ENCODE data around the gene SP9. TPM values are rescaled to one million over a fixed set of nuclear protein-coding genes. Genes with fewer than 3 reads are reported as not detected.

The SP9 gene
- total RNA-seq, 6 experiments from 2014 or later: not detected

- WGBS (ENCODE audit: insufficient coverage, low coverage, low lambda C conversion rate, missing lambda C conversion rate): 5% methylated on average over 33 of the region's 44 CpGs
- Histone ChIP-seq H3K27me3 (peaks cover 22 to 35% of the 10 kb centered on the region in 2 donors), H3K4me1 (peaks cover 0 to 16% (median 2%) of the 10 kb centered on the region in 4 donors), H3K4me3 (no peak overlapping the region), H3K36me3 (no peaks in the 10 kb centered on the region), H3K27ac (no peak overlapping the region), H3K9me3 (no peaks in the 10 kb centered on the region)
- intact Hi-C loops (cut with DNase I): no loop called here
- ATAC-seq (no peak), DNase-seq (no peak)
- TF ChIP-seq CTCF (IDR thresholded peaks at IDR 0.05) (no peak), POLR2A (IDR thresholded peaks at IDR 0.05) (no peak)
These were observed 6.4 kb upstream of the SP9 start for GRCh38 chr2:174328114-174328960.

GRCh38 chr2:174328961-174329715 lies 5.6 kb upstream of the SP9 start:
- no peak for ATAC-seq

GRCh38 chr2:174330945-174331594 lies 3.7 kb upstream of the SP9 start:
- no peak for TF ChIP-seq POLR2A (IDR thresholded peaks at IDR 0.05)
- no peak for TF ChIP-seq CTCF (IDR thresholded peaks at IDR 0.05)
- Histone ChIP-seq H3K27ac (no peak overlapping the region), H3K27me3 (peaks cover 36 to 55% of the 10 kb centered on the region in 2 donors), H3K4me1 (peaks cover 0 to 36% (median 2%) of the 10 kb centered on the region in 4 donors), H3K36me3 (no peaks in the 10 kb centered on the region), H3K4me3 (no peak overlapping the region), H3K9me3 (no peaks in the 10 kb centered on the region)
- DNase-seq (no peak), ATAC-seq (no peak)
- intact Hi-C loops (cut with DNase I): no loop called here
- WGBS (ENCODE audit: insufficient coverage, low coverage, low lambda C conversion rate, missing lambda C conversion rate): 10% methylated on average over 13 of the region's 16 CpGs

More at GRCh38 chr2:174328961-174329715, 5.6 kb upstream of the SP9 start:
- H3K4me3 ChIP-seq: no peak overlapping the region
- intact Hi-C loops (cut with DNase I): no loop called here
- TF ChIP-seq POLR2A (IDR thresholded peaks at IDR 0.05) (no peak), CTCF (IDR thresholded peaks at IDR 0.05) (no peak)
- no peak overlapping the region for H3K27ac ChIP-seq
- DNase-seq: no peak
- 10% methylated on average over 15 of the region's 16 CpGs for WGBS (ENCODE audit: insufficient coverage, low coverage, low lambda C conversion rate, missing lambda C conversion rate)
- no peaks in the 10 kb centered on the region for H3K9me3 ChIP-seq
- H3K36me3 ChIP-seq: no peaks in the 10 kb centered on the region
- H3K27me3 ChIP-seq: peaks cover 22 to 39% of the 10 kb centered on the region in 2 donors
- peaks cover 0 to 24% (median 2%) of the 10 kb centered on the region in 4 donors for H3K4me1 ChIP-seq

GRCh38 chr2:174331595-174332216 lies 3.0 kb upstream of the SP9 start:
- H3K9me3 ChIP-seq: no peaks in the 10 kb centered on the region
- TF ChIP-seq CTCF (IDR thresholded peaks at IDR 0.05): no peak
- no peak for TF ChIP-seq POLR2A (IDR thresholded peaks at IDR 0.05)
- H3K36me3 ChIP-seq: no peaks in the 10 kb centered on the region
- peaks cover 0 to 36% (median 0%) of the 10 kb centered on the region in 4 donors for H3K4me1 ChIP-seq
- H3K27ac ChIP-seq: no peak overlapping the region
- DNase-seq (no peak), ATAC-seq (no peak)
- intact Hi-C loops (cut with DNase I): no loop called here
- peaks cover 33 to 61% of the 10 kb centered on the region in 2 donors for H3K27me3 ChIP-seq
- no peak overlapping the region for H3K4me3 ChIP-seq
- 11% methylated on average over 11 of the region's 11 CpGs for WGBS (ENCODE audit: insufficient coverage, low coverage, low lambda C conversion rate, missing lambda C conversion rate)

All from right lobe of liver (tissue), 6 donors.